Measurements from ENCODE around the gene ZNF280C. TPM values are rescaled to one million over a fixed set of nuclear protein-coding genes. Genes with fewer than 3 reads are reported as not detected.

Gene ZNF280C
- total and polyA plus RNA-seq, 2 of the 13 experiments (the other 11 are each of a cell fraction or from before 2014, with no cell fraction given) = 3.0 to 3.3 TPM

DNA sequence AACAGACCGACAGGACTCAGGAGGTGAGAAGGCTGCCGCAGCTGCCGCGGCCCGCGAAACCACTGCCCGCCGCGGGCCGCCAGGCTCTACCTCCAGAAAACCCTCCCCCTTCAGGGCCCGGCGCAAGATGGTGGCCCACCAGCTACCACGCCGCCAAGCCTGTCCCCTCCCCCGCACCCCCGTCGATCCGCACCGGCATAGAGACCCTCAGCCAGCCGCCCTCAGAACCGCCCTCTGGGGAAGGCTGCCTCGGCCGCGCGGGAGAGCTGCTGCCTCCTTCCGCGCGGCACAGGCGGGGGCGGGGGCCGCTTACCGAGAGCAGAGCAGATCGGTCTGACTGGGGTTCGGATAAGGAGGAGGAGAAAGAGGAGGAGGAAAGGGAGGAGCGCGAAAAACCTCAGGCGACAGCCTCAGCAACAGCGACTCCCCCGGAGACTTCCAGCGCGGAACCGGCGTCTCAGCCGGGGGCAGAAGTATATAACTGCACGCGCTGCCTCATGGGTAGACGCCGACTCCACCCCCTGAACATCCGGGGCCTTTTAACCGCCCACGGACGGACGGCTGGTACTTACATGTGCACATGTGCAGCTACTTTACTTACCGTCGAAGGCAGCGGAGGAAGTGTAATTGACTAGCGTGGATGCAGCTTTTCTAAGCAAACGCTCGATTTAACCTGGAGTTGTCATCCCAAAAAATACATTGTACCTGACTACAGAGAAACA lies at the start of gene ZNF280C (continued):
- TF ChIP-seq ZNF589 (CRISPR knock-in tag; conservative IDR thresholded peaks at IDR 0.05) = peak; percentile 60; the same call in 1 of the 2 replicates
- TF ChIP-seq ERF (CRISPR knock-in tag; IDR thresholded peaks at IDR 0.05) = 0 out of 2 replicates have a peak, but pooled peaks have one; percentile 70
- TF ChIP-seq, protein P1, sequence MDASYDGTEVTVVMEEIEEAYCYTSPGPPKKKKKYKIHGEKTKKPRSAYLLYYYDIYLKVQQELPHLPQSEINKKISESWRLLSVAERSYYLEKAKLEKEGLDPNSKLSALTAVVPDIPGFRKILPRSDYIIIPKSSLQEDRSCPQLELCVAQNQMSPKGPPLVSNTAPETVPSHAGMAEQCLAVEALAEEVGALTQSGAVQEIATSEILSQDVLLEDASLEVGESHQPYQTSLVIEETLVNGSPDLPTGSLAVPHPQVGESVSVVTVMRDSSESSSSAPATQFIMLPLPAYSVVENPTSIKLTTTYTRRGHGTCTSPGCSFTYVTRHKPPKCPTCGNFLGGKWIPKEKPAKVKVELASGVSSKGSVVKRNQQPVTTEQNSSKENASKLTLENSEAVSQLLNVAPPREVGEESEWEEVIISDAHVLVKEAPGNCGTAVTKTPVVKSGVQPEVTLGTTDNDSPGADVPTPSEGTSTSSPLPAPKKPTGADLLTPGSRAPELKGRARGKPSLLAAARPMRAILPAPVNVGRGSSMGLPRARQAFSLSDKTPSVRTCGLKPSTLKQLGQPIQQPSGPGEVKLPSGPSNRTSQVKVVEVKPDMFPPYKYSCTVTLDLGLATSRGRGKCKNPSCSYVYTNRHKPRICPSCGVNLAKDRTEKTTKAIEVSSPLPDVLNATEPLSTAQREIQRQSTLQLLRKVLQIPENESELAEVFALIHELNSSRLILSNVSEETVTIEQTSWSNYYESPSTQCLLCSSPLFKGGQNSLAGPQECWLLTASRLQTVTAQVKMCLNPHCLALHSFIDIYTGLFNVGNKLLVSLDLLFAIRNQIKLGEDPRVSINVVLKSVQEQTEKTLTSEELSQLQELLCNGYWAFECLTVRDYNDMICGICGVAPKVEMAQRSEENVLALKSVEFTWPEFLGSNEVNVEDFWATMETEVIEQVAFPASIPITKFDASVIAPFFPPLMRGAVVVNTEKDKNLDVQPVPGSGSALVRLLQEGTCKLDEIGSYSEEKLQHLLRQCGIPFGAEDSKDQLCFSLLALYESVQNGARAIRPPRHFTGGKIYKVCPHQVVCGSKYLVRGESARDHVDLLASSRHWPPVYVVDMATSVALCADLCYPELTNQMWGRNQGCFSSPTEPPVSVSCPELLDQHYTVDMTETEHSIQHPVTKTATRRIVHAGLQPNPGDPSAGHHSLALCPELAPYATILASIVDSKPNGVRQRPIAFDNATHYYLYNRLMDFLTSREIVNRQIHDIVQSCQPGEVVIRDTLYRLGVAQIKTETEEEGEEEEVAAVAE (CRISPR knock-in tag; IDR thresholded peaks at IDR 0.05; ENCODE audit: borderline replicate concordance) = peak; percentile 32; the same call in 1 of the 2 replicates
- peak; percentile 75 for TF ChIP-seq KAT8 (CRISPR knock-in tag; IDR thresholded peaks at IDR 0.05)
- TF ChIP-seq ZNF777 (CRISPR knock-in tag; IDR thresholded peaks at IDR 0.05) = peak; percentile 77; the same call in 1 of the 2 replicates
- peak; percentile 77 for TF ChIP-seq ASH2L (IDR thresholded peaks at IDR 0.05; ENCODE audit: insufficient read length, low read depth, low read length)
- TF ChIP-seq, protein P2, sequence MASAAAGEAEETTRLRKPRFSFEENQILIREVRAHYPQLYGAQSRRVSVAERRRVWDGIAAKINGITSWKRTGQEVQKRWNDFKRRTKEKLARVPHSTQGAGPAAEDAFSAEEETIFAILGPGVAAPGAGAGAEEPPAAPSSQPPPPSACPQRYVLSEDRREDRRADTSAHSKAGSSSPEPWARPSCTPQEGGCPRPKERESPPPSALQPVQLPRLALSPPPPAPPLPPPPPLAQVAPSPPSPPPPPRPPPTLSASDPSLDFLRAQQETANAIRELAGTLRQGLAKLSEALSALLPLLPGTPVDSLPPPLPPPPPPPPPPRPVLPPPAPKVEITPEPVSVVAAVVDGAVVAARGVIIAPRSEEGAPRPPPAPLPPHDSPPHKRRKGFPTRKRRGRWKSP (CRISPR knock-in tag; IDR thresholded peaks at IDR 0.05) = peak; percentile 40; the same call in 1 of the 2 replicates
- peak; percentile 85 for TF ChIP-seq POLR2AphosphoS5 (IDR thresholded peaks at IDR 0.05; ENCODE audit: low read depth, low read length)
- TF ChIP-seq, protein P3, sequence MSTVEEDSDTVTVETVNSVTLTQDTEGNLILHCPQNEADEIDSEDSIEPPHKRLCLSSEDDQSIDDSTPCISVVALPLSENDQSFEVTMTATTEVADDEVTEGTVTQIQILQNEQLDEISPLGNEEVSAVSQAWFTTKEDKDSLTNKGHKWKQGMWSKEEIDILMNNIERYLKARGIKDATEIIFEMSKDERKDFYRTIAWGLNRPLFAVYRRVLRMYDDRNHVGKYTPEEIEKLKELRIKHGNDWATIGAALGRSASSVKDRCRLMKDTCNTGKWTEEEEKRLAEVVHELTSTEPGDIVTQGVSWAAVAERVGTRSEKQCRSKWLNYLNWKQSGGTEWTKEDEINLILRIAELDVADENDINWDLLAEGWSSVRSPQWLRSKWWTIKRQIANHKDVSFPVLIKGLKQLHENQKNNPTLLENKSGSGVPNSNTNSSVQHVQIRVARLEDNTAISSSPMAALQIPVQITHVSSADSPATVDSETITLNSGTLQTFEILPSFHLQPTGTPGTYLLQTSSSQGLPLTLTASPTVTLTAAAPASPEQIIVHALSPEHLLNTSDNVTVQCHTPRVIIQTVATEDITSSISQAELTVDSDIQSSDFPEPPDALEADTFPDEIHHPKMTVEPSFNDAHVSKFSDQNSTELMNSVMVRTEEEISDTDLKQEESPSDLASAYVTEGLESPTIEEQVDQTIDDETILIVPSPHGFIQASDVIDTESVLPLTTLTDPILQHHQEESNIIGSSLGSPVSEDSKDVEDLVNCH (CRISPR knock-in tag; IDR thresholded peaks at IDR 0.05) = peak; percentile 93; the same call in 1 of the 2 replicates
- peak; percentile 32; the same call in 1 of the 2 replicates for TF ChIP-seq MYC (CRISPR knock-in tag; IDR thresholded peaks at IDR 0.05; ENCODE audit: borderline replicate concordance)
- TF ChIP-seq ELF1 (CRISPR knock-in tag; IDR thresholded peaks at IDR 0.05) = peak; percentile 38
- no peak for TF ChIP-seq ZFP37 (CRISPR knock-in tag; IDR thresholded peaks at IDR 0.05; ENCODE audit: borderline replicate concordance)
- no peak; the same call in 1 of the 2 replicates for TF ChIP-seq TOPORS (CRISPR knock-in tag; IDR thresholded peaks at IDR 0.05)
- TF ChIP-seq EP300 (IDR thresholded peaks at IDR 0.05; ENCODE audit: low read depth in 2 of 2, low read length in 2 of 2) = no peak
- TF ChIP-seq EP300 (CRISPR knock-in tag; IDR thresholded peaks at IDR 0.05; ENCODE audit: borderline replicate concordance) = peak; percentile 23; the same call in 1 of the 2 replicates
- TF ChIP-seq, protein P4, sequence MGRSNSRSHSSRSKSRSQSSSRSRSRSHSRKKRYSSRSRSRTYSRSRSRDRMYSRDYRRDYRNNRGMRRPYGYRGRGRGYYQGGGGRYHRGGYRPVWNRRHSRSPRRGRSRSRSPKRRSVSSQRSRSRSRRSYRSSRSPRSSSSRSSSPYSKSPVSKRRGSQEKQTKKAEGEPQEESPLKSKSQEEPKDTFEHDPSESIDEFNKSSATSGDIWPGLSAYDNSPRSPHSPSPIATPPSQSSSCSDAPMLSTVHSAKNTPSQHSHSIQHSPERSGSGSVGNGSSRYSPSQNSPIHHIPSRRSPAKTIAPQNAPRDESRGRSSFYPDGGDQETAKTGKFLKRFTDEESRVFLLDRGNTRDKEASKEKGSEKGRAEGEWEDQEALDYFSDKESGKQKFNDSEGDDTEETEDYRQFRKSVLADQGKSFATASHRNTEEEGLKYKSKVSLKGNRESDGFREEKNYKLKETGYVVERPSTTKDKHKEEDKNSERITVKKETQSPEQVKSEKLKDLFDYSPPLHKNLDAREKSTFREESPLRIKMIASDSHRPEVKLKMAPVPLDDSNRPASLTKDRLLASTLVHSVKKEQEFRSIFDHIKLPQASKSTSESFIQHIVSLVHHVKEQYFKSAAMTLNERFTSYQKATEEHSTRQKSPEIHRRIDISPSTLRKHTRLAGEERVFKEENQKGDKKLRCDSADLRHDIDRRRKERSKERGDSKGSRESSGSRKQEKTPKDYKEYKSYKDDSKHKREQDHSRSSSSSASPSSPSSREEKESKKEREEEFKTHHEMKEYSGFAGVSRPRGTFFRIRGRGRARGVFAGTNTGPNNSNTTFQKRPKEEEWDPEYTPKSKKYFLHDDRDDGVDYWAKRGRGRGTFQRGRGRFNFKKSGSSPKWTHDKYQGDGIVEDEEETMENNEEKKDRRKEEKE (IDR thresholded peaks at IDR 0.05) = no peak
- peak; percentile 93 to 96 for TF ChIP-seq POLR2A (IDR thresholded peaks at IDR 0.05; ENCODE audit: insufficient read depth in 1 of 2, low read depth in 2 of 2, low read length in 2 of 2)
- 0 out of 2 replicates have a peak, but pooled peaks have one; percentile 65 for TF ChIP-seq NFKBIZ (CRISPR knock-in tag; IDR thresholded peaks at IDR 0.05)
- TF ChIP-seq ZMYM2 (CRISPR knock-in tag; IDR thresholded peaks at IDR 0.05) = no peak
